Neural progenitor cell (in vitro differentiated cells): ENCODE data around the gene ATE1. TPM values are rescaled to one million over a fixed set of nuclear protein-coding genes. Genes with fewer than 3 reads are reported as not detected.

ENCODE experiments used
- DNase-seq: peaks from one replicate; pipeline ENCODE4 v3.0.0-alpha.2; 2016; ENCODE audit warnings: low spot score
- H2AFZ ChIP-seq: fragments of 200-600 bp; sonication (generic); replicated peaks from 2 replicates; pipeline ENCODE4 v1.6.1; 2016; ENCODE audit warnings: antibody characterized with exemption
- H3F3A ChIP-seq: fragments of 200-600 bp; sonication (generic); 2 replicates; pipeline ENCODE4 v1.6.1; 2016; ENCODE audit warnings: antibody characterized with exemption, low read depth
- H3K27ac ChIP-seq: fragments of 200-600 bp; sonication (generic); 2 replicates; pipeline ENCODE4 v1.5.1; 2016; ENCODE audit warnings: mild to moderate bottlenecking
- H3K27me3 ChIP-seq: fragments of 200-600 bp; sonication (generic); 2 replicates; pipeline ENCODE4 v1.6.1; 2016; ENCODE audit warnings: mild to moderate bottlenecking, moderate library complexity
- H3K36me3 ChIP-seq: fragments of 200-600 bp; sonication (generic); 2 replicates; pipeline ENCODE4 v1.5.1; 2016
- H3K4me1 ChIP-seq: fragments of 200-600 bp; sonication (generic); 2 replicates; pipeline ENCODE4 v1.6.1; 2016; ENCODE audit warnings: mixed run types
- H3K4me2 ChIP-seq: fragments of 200-600 bp; sonication (generic); 2 replicates; pipeline ENCODE4 v1.6.1; 2016
- H3K4me3 ChIP-seq: fragments of 200-600 bp; sonication (generic); 2 replicates; pipeline ENCODE4 v1.5.1; 2016
- H3K79me2 ChIP-seq: fragments of 200-600 bp; sonication (generic); 2 replicates; pipeline ENCODE4 v1.6.1; 2016; ENCODE audit warnings: low read depth
- H3K9ac ChIP-seq: fragments of 200-600 bp; sonication (generic); 2 replicates; pipeline ENCODE4 v1.6.1; 2016
- H3K9me3 ChIP-seq: fragments of 200-600 bp; sonication (generic); 2 replicates; pipeline ENCODE4 v1.5.1; 2016; ENCODE audit warnings: low read depth
- H4K20me1 ChIP-seq: fragments of 200-600 bp; sonication (generic); 2 replicates; pipeline ENCODE4 v1.6.1; 2016; ENCODE audit warnings: low read depth
- H3K27ac Mint-ChIP-seq: 3 replicates; pipeline ENCODE4 v1.8.0; 2021; ENCODE audit warnings: mixed read lengths
- H3K27me3 Mint-ChIP-seq: 2 replicates; pipeline ENCODE4 v1.8.0; 2022; ENCODE audit warnings: low read depth, mild to moderate bottlenecking, inconsistent platforms, moderate library complexity, mixed read lengths; ENCODE audit not compliant: insufficient read depth
- H3K36me3 Mint-ChIP-seq: 3 replicates; pipeline ENCODE4 v1.8.0; 2021; ENCODE audit warnings: mixed read lengths
- H3K4me1 Mint-ChIP-seq: 3 replicates; pipeline ENCODE4 v1.8.0; 2021; ENCODE audit warnings: mixed read lengths
- H3K4me3 Mint-ChIP-seq: 3 replicates; pipeline ENCODE4 v1.8.0; 2021; ENCODE audit warnings: mild to moderate bottlenecking, moderate library complexity, mixed read lengths
- H3K9me3 Mint-ChIP-seq: 3 replicates; pipeline ENCODE4 v1.8.0; 2020; ENCODE audit warnings: mixed read lengths
- CTCF ChIP-seq: fragments of 200-600 bp; sonication (generic); IDR thresholded peaks from 2 replicates; pipeline ENCODE4 v1.5.1; 2017; ENCODE audit warnings: antibody characterized with exemption, mild to moderate bottlenecking
- EZH2 ChIP-seq: fragments of 200-600 bp; sonication (generic); IDR thresholded peaks from 2 replicates; pipeline ENCODE4 v1.6.1; 2017; ENCODE audit warnings: antibody characterized with exemption, mild to moderate bottlenecking, moderate library complexity
- EZH2phosphoT487 ChIP-seq: fragments of 200-600 bp; sonication (generic); IDR thresholded peaks from 2 replicates; pipeline ENCODE4 v1.6.1; 2017; ENCODE audit warnings: antibody characterized with exemption
- total RNA-seq: library from RNA; depleted of rRNA; stranded (reverse); fragments of >200 nt; gene quantifications from 2 replicates; pipeline ENCODE4 v1.2.3, GENCODE V29; 2015; ENCODE audit warnings: low replicate concordance

The ATE1 gene
- total RNA-seq, 1 donor from 2014 or later = 57.2 TPM

- Histone ChIP-seq H3K4me3 (no peak overlapping the region), H2AFZ (no peak overlapping the region), H3K36me3 (no peaks in the 10 kb centered on the region), H3K9ac (no peak overlapping the region), H3K27me3 (no peaks in the 10 kb centered on the region), H3K4me1 (no peaks in the 10 kb centered on the region), H3K79me2 (no peaks in the 10 kb centered on the region), H3K4me2 (no peak overlapping the region), H4K20me1 (no peaks in the 10 kb centered on the region), H3K27ac (no peak overlapping the region), H3F3A (no peaks in the 10 kb centered on the region), H3K9me3 (no peaks in the 10 kb centered on the region)
- Mint-ChIP-seq H3K27me3 (no peaks in the 10 kb centered on the region), H3K36me3 (peaks cover 35% of the 10 kb centered on the region), H3K4me1 (peaks cover 12% of the 10 kb centered on the region), H3K4me3 (no peak overlapping the region), H3K27ac (no peak overlapping the region), H3K9me3 (peaks cover 6% of the 10 kb centered on the region)
- TF ChIP-seq CTCF = no peak
- no peak for TF ChIP-seq EZH2phosphoT487
- no peak for TF ChIP-seq EZH2
- no peak for DNase-seq
Observed at GRCh38 chr10:121879476-121879875, 48.4 kb downstream of the ATE1 start.

GRCh38 chr10:121873236-121873635 lies 54.6 kb downstream of the ATE1 start:
- peaks cover 2% of the 10 kb centered on the region for H3K36me3 ChIP-seq
- no peaks in the 10 kb centered on the region for H4K20me1 ChIP-seq
- Mint-ChIP-seq H3K36me3 (peaks cover 37% of the 10 kb centered on the region), H3K9me3 (peaks cover 6% of the 10 kb centered on the region), H3K27ac (peak overlapping the region; percentile 18), H3K4me1 (peaks cover 19% of the 10 kb centered on the region), H3K27me3 (no peaks in the 10 kb centered on the region), H3K4me3 (no peak overlapping the region)
- no peak overlapping the region for H2AFZ ChIP-seq
- H3K9ac ChIP-seq = no peak overlapping the region
- H3K27me3 ChIP-seq = no peaks in the 10 kb centered on the region
- H3K27ac ChIP-seq = no peak overlapping the region
- no peaks in the 10 kb centered on the region for H3K9me3 ChIP-seq
- H3F3A ChIP-seq = no peaks in the 10 kb centered on the region
- H3K4me3 ChIP-seq = no peak overlapping the region
- TF ChIP-seq CTCF (no peak), EZH2phosphoT487 (no peak), EZH2 (no peak)
- no peaks in the 10 kb centered on the region for H3K79me2 ChIP-seq
- no peak for DNase-seq
- peaks cover 7% of the 10 kb centered on the region for H3K4me1 ChIP-seq
- H3K4me2 ChIP-seq = no peak overlapping the region

- no peaks in the 10 kb centered on the region for H3K79me2 ChIP-seq
- H3K27ac ChIP-seq = no peak overlapping the region
- Mint-ChIP-seq H3K4me1 (peaks cover 27% of the 10 kb centered on the region), H3K27ac (peak overlapping the region; percentile 43), H3K27me3 (no peaks in the 10 kb centered on the region), H3K4me3 (no peak overlapping the region), H3K9me3 (peaks cover under 1% of the 10 kb centered on the region), H3K36me3 (peaks cover 30% of the 10 kb centered on the region)
- peaks cover 10% of the 10 kb centered on the region for H3K4me1 ChIP-seq
- no peaks in the 10 kb centered on the region for H3F3A ChIP-seq
- no peak for DNase-seq
- no peaks in the 10 kb centered on the region for H3K9me3 ChIP-seq
- no peak overlapping the region for H2AFZ ChIP-seq
- no peaks in the 10 kb centered on the region for H4K20me1 ChIP-seq
- H3K27me3 ChIP-seq = no peaks in the 10 kb centered on the region
- no peak overlapping the region for H3K9ac ChIP-seq
- peaks cover 7% of the 10 kb centered on the region for H3K36me3 ChIP-seq
- H3K4me3 ChIP-seq = no peak overlapping the region
- TF ChIP-seq EZH2phosphoT487 (no peak), CTCF (no peak), EZH2 (no peak)
- H3K4me2 ChIP-seq = no peak overlapping the region
Observed at GRCh38 chr10:121870413-121870812, 57.4 kb downstream of the ATE1 start.
